B cell (primary cell): ENCODE measurements around the gene TNFSF4.

Source experiments
- CTCF ChIP-seq: fragments of 200-600 bp; IDR thresholded peaks from one replicate; pipeline ENCODE4 v1.8.0; 2022; ENCODE audit warnings: antibody characterized with exemption, mild to moderate bottlenecking
- EZH2 ChIP-seq: IDR thresholded peaks from 2 replicates; pipeline ENCODE4 v1.6.1; 2012; ENCODE audit warnings: borderline replicate concordance, low read depth, mild to moderate bottlenecking, moderate library complexity, low read length; ENCODE audit not compliant: insufficient read depth, poor library complexity, severe bottlenecking

GRCh38 chr1:173205146-173206051 lies 1.7 kb downstream of the TNFSF4 start:
- TF ChIP-seq CTCF: no peak
- TF ChIP-seq EZH2: no peak
